Smooth muscle cell (in vitro differentiated cells): ENCODE measurements around the gene TDRD10. TPM values are rescaled to one million over a fixed set of nuclear protein-coding genes. Genes with fewer than 3 reads are reported as not detected.

Experiments used
- DNase-seq: peaks from one replicate; lab custom pipeline; 2025; ENCODE audit not compliant: unreplicated experiment; lab: John Stamatoyannopoulos, UW
- H2AFZ ChIP-seq: fragments of 200-600 bp; sonication (generic); 2 replicates; pipeline ENCODE4 v1.6.0; 2016; ENCODE audit warnings: antibody characterized with exemption, low read depth, mild to moderate bottlenecking
- H3F3A ChIP-seq: fragments of 200-600 bp; sonication (generic); 2 replicates; pipeline ENCODE4 v1.6.0; 2017; ENCODE audit warnings: antibody characterized with exemption, low read depth
- H3K27ac ChIP-seq: fragments of 200-600 bp; sonication (generic); 2 replicates; pipeline ENCODE4 v1.5.1; 2016; ENCODE audit warnings: low read depth, mild to moderate bottlenecking
- H3K27me3 ChIP-seq: fragments of 200-600 bp; sonication (generic); 2 replicates; pipeline ENCODE4 v1.6.1; 2016; ENCODE audit warnings: low read depth, mild to moderate bottlenecking
- H3K36me3 ChIP-seq: fragments of 200-600 bp; sonication (generic); 2 replicates; pipeline ENCODE4 v1.5.1; 2016; ENCODE audit warnings: low read depth
- H3K4me1 ChIP-seq: fragments of 200-600 bp; sonication (generic); 2 replicates; pipeline ENCODE4 v1.5.1; 2016; ENCODE audit warnings: low read depth
- H3K4me2 ChIP-seq: fragments of 200-600 bp; sonication (generic); 2 replicates; pipeline ENCODE4 v1.6.0; 2016; ENCODE audit warnings: mild to moderate bottlenecking
- H3K4me3 ChIP-seq: fragments of 200-600 bp; sonication (generic); 2 replicates; pipeline ENCODE4 v1.5.1; 2016; ENCODE audit warnings: mild to moderate bottlenecking
- H3K79me2 ChIP-seq: fragments of 200-600 bp; sonication (generic); 2 replicates; pipeline ENCODE4 v1.6.0; 2016; ENCODE audit warnings: low read depth, mild to moderate bottlenecking
- H3K9ac ChIP-seq: fragments of 200-600 bp; sonication (generic); 2 replicates; pipeline ENCODE4 v1.6.0; 2016; ENCODE audit warnings: low read depth
- H3K9me3 ChIP-seq: fragments of 200-600 bp; sonication (generic); replicated peaks from 2 replicates; pipeline ENCODE4 v1.5.1; 2016; ENCODE audit warnings: low read depth
- H4K20me1 ChIP-seq: fragments of 200-600 bp; sonication (generic); 2 replicates; pipeline ENCODE4 v1.6.0; 2016; ENCODE audit warnings: low read depth
- WGBS: methylation state at CpG from one replicate; pipeline ENCODE4 v1.1.7; 2016; ENCODE audit warnings: low lambda C conversion rate; 5-methylcytosine and 5-hydroxymethylcytosine counted together
- polyA plus RNA-seq: library from polyadenylated mRNA; unstranded; fragments of >200 nt; fragmentation: Nextera tagmentation; extraction: Ambion mirVana; gene quantifications from 2 replicates; pipeline ENCODE4 v1.2.1, GENCODE V29; 2016
- total RNA-seq: library from RNA; depleted of rRNA; stranded (reverse); fragments of >200 nt; gene quantifications from 2 replicates; pipeline ENCODE4 v1.2.3, GENCODE V29; 2014
- TF ChIP-seq, protein P1 (sequence below): fragments of 200-600 bp; sonication (generic); IDR thresholded peaks from 2 replicates; pipeline ENCODE4 v1.5.1; 2017; ENCODE audit warnings: borderline replicate concordance, mild to moderate bottlenecking, antibody characterized with exemption; ENCODE audit not compliant: insufficient read depth, poor library complexity, severe bottlenecking

Gene TDRD10
- total and polyA plus RNA-seq, 2 experiments from 2014 or later, result 0.11 to 0.13 TPM

DNA sequence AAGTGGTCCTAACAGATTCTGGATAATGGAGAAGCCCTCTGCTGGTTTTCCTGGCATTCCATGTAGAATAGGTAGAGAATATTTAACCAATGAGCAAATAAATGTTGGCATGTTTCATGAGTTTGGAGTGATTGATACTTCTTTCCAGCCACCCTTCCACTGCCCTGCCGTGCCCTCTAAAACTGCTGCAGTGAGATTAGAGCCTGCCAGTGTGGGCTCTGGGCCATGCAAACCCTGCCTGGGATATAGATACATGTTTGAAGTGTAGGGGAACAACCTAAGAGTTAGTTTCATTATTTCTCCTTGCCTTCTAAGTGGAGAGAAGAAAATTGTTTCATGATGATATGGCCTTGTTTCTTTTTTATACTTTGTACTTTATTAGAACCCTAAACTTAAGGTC lies 46.0 kb downstream of the TDRD10 start:
- H2AFZ ChIP-seq, result no peak overlapping the region
- H3F3A ChIP-seq, result peaks cover 12% of the 10 kb centered on the region
- no peaks in the 10 kb centered on the region for H3K27me3 ChIP-seq
- H3K79me2 ChIP-seq, result no peaks in the 10 kb centered on the region
- peaks cover 22% of the 10 kb centered on the region for H4K20me1 ChIP-seq
- TF ChIP-seq, protein P1, sequence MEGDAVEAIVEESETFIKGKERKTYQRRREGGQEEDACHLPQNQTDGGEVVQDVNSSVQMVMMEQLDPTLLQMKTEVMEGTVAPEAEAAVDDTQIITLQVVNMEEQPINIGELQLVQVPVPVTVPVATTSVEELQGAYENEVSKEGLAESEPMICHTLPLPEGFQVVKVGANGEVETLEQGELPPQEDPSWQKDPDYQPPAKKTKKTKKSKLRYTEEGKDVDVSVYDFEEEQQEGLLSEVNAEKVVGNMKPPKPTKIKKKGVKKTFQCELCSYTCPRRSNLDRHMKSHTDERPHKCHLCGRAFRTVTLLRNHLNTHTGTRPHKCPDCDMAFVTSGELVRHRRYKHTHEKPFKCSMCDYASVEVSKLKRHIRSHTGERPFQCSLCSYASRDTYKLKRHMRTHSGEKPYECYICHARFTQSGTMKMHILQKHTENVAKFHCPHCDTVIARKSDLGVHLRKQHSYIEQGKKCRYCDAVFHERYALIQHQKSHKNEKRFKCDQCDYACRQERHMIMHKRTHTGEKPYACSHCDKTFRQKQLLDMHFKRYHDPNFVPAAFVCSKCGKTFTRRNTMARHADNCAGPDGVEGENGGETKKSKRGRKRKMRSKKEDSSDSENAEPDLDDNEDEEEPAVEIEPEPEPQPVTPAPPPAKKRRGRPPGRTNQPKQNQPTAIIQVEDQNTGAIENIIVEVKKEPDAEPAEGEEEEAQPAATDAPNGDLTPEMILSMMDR, result no peak
- no peak for DNase-seq
- no peak overlapping the region for H3K9ac ChIP-seq
- H3K9me3 ChIP-seq, result no peaks in the 10 kb centered on the region
- H3K36me3 ChIP-seq, result peaks cover 3% of the 10 kb centered on the region
- no peak overlapping the region for H3K4me2 ChIP-seq
- H3K27ac ChIP-seq, result no peak overlapping the region
- WGBS, result 92% methylated on average over 1 of the region's 1 CpG
- no peaks in the 10 kb centered on the region for H3K4me1 ChIP-seq
- H3K4me3 ChIP-seq, result no peak overlapping the region

DNA sequence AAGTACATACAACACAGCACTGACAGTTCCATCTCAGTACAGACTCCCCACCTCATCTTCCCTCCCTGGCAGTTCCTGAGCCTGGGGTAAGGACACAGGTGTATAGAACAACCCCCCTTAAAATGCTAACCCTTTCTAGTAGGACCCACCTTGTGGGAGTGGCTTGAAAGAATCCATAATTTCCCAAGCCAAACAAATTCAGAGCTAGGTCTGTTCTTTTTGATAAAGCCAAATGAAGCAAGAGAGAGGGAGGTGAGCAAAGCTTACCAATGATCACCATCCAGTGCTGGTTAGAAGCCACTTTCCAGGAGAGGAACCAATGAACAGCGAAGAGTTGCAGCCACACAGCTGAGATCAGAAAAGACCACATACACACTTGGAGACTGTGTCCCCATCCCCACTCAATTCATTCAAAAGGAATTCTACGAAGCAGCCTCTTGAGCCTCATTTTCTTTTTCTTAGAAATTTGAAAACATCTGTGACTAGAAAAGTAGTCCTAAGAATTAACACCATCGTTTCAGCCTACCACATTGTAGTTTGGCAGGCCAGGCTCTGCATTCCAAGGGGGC lies 47.3 kb downstream of the TDRD10 start:
- no peak overlapping the region for H3K27ac ChIP-seq
- peaks cover 12% of the 10 kb centered on the region for H3F3A ChIP-seq
- no peak for DNase-seq
- TF ChIP-seq, protein P1, result no peak
- no peaks in the 10 kb centered on the region for H3K9me3 ChIP-seq
- peaks cover 26% of the 10 kb centered on the region for H4K20me1 ChIP-seq
- no peaks in the 10 kb centered on the region for H3K27me3 ChIP-seq
- no peak overlapping the region for H2AFZ ChIP-seq
- H3K4me1 ChIP-seq, result no peaks in the 10 kb centered on the region
- H3K79me2 ChIP-seq, result no peaks in the 10 kb centered on the region
- WGBS, result 98% methylated on average over 3 of the region's 3 CpGs
- no peak overlapping the region for H3K4me3 ChIP-seq
- peaks cover 7% of the 10 kb centered on the region for H3K36me3 ChIP-seq
- H3K9ac ChIP-seq, result no peak overlapping the region
- no peak overlapping the region for H3K4me2 ChIP-seq

DNA sequence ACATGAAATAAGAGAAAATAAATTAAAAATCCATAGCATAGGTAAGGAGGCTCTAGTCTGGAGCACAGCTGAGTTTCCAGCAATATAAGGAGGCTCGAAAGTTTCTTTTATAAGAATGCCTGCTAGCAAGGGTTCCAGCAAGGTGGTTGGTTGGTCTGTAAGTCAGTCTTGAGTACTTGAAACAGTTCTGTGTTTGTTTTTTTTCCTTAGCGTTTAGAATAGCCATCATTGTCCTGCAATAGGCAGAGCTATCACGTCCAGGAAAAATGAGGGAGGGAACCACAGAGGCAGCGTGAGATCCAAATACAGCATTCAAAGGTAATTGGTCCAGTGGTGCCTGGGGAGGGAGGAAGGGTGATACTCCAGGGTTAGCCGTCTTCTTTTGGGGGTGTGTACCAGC lies 48.1 kb downstream of the TDRD10 start:
- 90% methylated on average over 5 of the region's 5 CpGs for WGBS
- Histone ChIP-seq H3K36me3 (peaks cover 7% of the 10 kb centered on the region), H3K27me3 (no peaks in the 10 kb centered on the region), H2AFZ (no peak overlapping the region), H3F3A (peaks cover 12% of the 10 kb centered on the region), H3K79me2 (no peaks in the 10 kb centered on the region), H3K9ac (no peak overlapping the region), H3K9me3 (no peaks in the 10 kb centered on the region), H3K4me2 (no peak overlapping the region), H3K27ac (no peak overlapping the region), H3K4me1 (no peaks in the 10 kb centered on the region), H3K4me3 (no peak overlapping the region), H4K20me1 (peaks cover 32% of the 10 kb centered on the region)
- TF ChIP-seq, protein P1, result no peak
- DNase-seq, result no peak

DNA sequence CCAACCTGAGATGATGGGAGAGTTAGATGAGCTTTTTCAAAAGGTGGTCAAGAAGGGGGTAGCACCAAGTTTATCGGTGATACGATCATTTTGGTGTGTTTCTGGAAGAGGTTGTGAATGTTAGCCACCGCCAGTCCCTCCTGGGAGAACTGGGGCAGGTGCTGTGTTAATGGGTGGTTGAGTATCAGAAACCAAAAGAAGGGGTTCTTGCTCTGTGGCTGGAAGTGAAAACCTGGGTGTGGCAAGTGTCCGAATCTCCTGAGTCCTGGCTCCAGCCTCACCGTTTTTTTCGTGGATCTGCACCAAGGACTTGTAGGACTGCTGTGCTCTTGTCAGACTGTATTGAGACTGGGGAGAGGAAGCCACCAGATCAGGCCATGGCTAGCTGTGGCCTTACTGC lies 48.6 kb downstream of the TDRD10 start:
- Histone ChIP-seq H3K9me3 (no peaks in the 10 kb centered on the region), H3K4me1 (no peaks in the 10 kb centered on the region), H3K9ac (no peak overlapping the region), H4K20me1 (peaks cover 37% of the 10 kb centered on the region), H3K4me3 (no peak overlapping the region), H3K27ac (no peak overlapping the region), H3K4me2 (no peak overlapping the region), H3K27me3 (no peaks in the 10 kb centered on the region), H3F3A (peaks cover 12% of the 10 kb centered on the region), H3K36me3 (peaks cover 7% of the 10 kb centered on the region), H3K79me2 (peaks cover under 1% of the 10 kb centered on the region), H2AFZ (no peak overlapping the region)
- TF ChIP-seq, protein P1, result no peak
- DNase-seq, result no peak
- 83% methylated on average over 6 of the region's 6 CpGs for WGBS
